Coronary artery (tissue), 2 donors: Measurements from ENCODE around the gene DCAF15.

Source experiments
- DNase-seq: peaks from one replicate; pipeline ENCODE4 v3.0.0-alpha.2; 2017; ENCODE audit warnings: low spot score
- H3K27ac ChIP-seq, 2 donors: fragments of 200-600 bp; sonication (generic); one replicate each; pipeline ENCODE4 v1.5.1; 2016 to 2019
- H3K4me3 ChIP-seq: fragments of 200-600 bp; sonication (generic); 2 replicates; pipeline ENCODE4 v1.5.1; 2016; ENCODE audit warnings: mild to moderate bottlenecking, moderate library complexity
- TF ChIP-seq, protein P1 (sequence below): fragments of 200-600 bp; sonication (generic); IDR thresholded peaks from one replicate; pipeline ENCODE4 v1.5.1; 2019; ENCODE audit warnings: antibody characterized with exemption

The DCAF15 gene

DNA sequence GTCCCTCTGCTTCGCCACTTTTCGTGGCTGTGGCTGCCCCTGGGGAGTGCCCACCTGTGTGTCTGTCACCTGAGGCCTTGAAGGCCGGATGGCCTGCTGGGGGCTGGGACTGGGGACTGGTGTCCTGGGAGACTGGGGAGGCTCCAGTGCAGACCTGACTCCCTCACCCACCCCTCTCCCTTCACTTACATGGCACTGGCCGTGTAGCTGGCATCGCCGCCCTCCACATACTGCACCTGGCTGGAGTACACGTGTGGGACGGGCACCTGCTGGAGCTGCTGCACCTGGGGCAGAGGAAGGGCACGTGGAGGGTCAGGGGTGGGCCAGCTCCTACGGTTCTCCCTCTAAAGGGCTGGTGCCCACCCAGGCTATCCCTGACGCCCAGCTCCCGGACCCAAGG is 25.5 kb downstream of the DCAF15 start:
- DNase-seq, result no peak
- H3K27ac ChIP-seq, result peak overlapping the region; percentile 11 to 78
- TF ChIP-seq, protein P1, sequence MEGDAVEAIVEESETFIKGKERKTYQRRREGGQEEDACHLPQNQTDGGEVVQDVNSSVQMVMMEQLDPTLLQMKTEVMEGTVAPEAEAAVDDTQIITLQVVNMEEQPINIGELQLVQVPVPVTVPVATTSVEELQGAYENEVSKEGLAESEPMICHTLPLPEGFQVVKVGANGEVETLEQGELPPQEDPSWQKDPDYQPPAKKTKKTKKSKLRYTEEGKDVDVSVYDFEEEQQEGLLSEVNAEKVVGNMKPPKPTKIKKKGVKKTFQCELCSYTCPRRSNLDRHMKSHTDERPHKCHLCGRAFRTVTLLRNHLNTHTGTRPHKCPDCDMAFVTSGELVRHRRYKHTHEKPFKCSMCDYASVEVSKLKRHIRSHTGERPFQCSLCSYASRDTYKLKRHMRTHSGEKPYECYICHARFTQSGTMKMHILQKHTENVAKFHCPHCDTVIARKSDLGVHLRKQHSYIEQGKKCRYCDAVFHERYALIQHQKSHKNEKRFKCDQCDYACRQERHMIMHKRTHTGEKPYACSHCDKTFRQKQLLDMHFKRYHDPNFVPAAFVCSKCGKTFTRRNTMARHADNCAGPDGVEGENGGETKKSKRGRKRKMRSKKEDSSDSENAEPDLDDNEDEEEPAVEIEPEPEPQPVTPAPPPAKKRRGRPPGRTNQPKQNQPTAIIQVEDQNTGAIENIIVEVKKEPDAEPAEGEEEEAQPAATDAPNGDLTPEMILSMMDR, result no peak
- peak overlapping the region; percentile 72 for H3K4me3 ChIP-seq

DNA sequence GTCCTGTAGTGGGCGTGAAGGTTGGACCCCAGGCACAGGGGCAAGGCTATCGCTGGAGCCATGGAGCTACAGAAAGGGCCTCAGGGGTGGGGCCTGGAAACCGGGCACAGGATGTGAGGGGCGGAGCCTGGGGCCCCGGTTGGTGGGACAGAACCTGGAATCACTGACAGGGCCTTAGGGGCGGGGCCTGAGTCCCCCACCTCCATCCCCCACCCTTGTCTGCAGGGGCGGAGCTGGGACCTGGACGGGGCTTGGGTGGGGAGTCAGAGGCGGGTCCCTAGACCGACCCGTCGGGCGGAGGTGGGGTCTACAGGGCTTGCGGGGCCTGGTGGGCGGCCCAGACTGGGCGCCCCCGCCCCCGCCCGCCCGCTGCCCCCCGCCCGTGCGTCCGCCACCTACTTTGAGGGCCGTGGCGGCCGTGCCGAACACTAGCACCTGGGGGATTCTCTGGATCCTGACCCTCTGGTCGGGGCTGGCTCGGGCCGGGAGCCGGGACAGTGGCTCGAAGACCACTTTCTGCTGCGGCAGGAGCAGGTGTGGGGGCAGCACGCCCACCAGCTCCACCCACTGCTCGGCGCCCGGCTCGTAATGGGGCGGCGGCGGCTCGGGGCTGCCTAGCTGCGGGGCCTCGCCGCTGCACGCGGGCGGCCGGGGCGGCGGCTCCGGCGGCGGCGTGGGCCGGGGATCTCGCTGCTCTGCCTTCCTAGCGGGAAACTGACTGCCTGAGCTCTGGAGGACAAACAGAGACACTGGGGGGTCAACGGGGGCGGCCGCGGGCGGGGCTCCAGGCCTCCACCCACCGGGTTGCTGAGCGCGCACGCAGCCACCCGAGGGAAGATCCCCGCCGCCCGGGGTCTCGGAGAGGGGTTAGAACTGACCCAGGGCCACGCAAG is 26.3 kb downstream of the DCAF15 start:
- H3K27ac ChIP-seq, result peak overlapping the region; percentile 11 to 78
- peak overlapping the region; percentile 72 for H3K4me3 ChIP-seq
- TF ChIP-seq, protein P1, result no peak
- peak; percentile 87 for DNase-seq

DNA sequence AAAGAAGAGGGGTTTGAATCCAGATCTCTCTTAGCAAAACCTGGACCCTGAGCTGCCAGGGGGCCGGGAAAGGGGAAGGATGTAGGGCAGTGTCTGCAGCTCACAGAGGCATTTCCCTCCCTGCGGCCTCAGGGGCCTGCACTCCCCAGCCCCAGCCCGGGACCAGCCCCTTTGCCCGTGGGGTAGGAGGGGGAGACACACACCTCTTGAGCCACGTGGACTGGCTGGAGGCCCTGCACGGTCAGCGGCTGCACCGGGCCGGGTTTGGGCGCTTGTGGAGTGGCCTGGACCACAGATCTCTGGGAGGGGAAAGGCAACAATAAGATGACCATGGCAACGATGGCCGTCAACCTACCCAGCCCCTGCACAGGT is 26.9 kb downstream of the DCAF15 start:
- TF ChIP-seq, protein P1, result no peak
- DNase-seq, result no peak
- Histone ChIP-seq H3K27ac (peak overlapping the region in 1 of 2 donors; percentile 78), H3K4me3 (peak overlapping the region; percentile 72)

DNA sequence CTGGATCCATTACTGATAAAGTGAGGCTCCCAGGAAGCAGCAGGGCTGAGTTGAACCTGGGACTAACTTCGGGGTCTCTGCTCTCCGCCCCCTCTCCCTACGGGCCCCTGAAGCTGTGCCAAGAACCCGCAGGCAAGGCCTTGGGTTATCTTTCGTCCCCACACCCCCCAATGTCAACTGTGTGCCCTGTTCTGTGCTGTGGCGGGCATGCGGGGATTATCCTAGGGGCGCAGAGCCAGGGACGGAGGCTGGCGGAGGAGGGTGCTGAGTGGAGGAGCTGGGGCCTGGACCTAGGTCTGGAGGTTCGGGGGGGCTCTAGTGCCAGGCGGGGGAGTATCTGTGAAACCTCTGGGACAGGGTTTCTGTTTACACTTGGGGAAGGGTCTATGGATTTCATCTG is 27.4 kb downstream of the DCAF15 start:
- Histone ChIP-seq H3K4me3 (no peak overlapping the region), H3K27ac (no peak overlapping the region)
- no peak for DNase-seq
- TF ChIP-seq, protein P1, result no peak

DNA sequence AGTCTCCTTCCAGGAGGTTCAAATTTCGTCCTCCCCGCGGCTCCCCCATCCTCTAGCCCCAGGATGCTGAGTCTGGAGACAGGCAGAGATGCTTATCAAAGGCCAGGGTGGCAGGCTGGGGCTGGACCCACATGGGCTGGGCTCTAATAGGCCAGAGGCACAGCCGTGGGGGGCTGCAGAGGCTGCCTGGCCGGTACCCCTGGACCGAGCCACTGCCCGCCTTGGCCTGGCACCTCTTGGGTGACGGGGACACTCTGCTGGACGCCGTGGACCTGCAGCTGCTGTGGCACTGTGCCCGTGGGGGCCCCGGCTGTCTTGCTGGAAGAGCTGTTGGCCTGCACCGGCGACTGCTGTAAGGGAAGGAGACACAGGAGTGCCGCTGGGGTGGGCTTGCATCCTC is 28.0 kb downstream of the DCAF15 start:
- Histone ChIP-seq H3K27ac (no peak overlapping the region), H3K4me3 (no peak overlapping the region)
- no peak for DNase-seq
- TF ChIP-seq, protein P1, result no peak

DNA sequence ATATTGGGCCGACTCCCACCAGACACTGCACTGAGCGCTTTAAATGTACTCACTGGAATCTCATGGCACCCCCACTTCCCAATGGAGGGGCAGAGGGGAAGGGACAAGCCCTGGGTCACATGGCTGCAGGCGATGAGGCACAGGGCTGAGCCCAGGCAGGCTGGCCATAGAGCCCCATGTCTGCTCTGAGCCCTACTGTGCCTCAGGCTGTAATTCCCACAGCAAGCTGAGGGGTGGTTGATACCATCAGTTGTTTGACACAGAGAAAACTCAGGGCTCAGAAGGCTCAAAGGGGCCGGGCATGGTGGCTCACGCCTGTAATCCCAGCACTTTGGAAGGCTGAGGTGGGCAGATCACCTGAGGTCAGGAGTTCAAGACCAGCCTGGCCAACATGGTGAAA is 28.7 kb downstream of the DCAF15 start:
- no peak for DNase-seq
- Histone ChIP-seq H3K4me3 (no peak overlapping the region), H3K27ac (no peak overlapping the region)
- TF ChIP-seq, protein P1, result no peak

DNA sequence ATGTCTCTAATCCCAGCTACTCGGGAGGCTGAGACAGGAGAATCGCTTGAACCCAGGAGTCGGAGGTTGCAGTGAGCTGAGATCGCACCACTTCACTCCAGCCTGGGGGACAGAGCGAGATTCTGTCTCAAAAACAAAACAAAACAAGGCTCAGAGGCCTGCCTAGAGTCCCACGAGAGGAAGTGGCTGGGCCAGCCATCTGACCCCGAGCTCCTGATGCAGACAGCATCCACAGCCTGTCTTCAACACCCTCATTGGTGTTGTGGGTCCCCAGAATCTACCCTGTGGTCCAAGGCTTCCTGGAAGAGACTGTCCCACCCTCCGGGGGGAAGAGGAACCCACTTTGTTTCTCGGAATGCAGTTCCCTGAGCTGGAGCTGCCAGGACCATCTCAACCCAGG is 29.2 kb downstream of the DCAF15 start:
- TF ChIP-seq, protein P1, result no peak
- H3K4me3 ChIP-seq, result no peak overlapping the region
- no peak overlapping the region for H3K27ac ChIP-seq
- DNase-seq, result no peak
